PFSK-1 (cell line): ENCODE results near the gene MIB2.

Experiments used
- FOXP2 ChIP-seq: optimal IDR thresholded peaks from 2 replicates; pipeline ENCODE3; 2011; ENCODE audit warnings: borderline replicate concordance, control low read depth, inconsistent platforms; ENCODE audit not compliant: insufficient read depth; ENCODE audit errors: extremely low read length, extremely low read depth
- POLR2AphosphoS5 ChIP-seq: IDR thresholded peaks from 2 replicates; pipeline ENCODE4 v1.6.1; 2012; ENCODE audit warnings: low read depth, mild to moderate bottlenecking, control low read depth, low read length, moderate library complexity
- SIN3A ChIP-seq: IDR thresholded peaks from 2 replicates; pipeline ENCODE4 v1.6.1; 2012; ENCODE audit warnings: mild to moderate bottlenecking, low read length, moderate library complexity, borderline replicate concordance; ENCODE audit not compliant: insufficient read depth
- TAF1 ChIP-seq: IDR thresholded peaks from 2 replicates; pipeline ENCODE4 v1.6.1; 2012; ENCODE audit warnings: low read length, control low read depth, borderline replicate concordance; ENCODE audit not compliant: insufficient read depth
- TF ChIP-seq, protein P1 (sequence below), 2 experiments: IDR thresholded peaks; 2 replicates each; pipeline versions ENCODE4 v1.6.1 to v1.8.0; 2011 to 2012; ENCODE audit warnings: low read depth in 2 of 2, low read length in 2 of 2, control low read depth in 1 of 2, inconsistent platforms in 1 of 2, mild to moderate bottlenecking in 1 of 2, moderate library complexity in 1 of 2; ENCODE audit not compliant: insufficient read depth in 1 of 2

GRCh38 chr1:1670866-1671265 is 55.6 kb downstream of the MIB2 start:
- TF ChIP-seq, protein P1, sequence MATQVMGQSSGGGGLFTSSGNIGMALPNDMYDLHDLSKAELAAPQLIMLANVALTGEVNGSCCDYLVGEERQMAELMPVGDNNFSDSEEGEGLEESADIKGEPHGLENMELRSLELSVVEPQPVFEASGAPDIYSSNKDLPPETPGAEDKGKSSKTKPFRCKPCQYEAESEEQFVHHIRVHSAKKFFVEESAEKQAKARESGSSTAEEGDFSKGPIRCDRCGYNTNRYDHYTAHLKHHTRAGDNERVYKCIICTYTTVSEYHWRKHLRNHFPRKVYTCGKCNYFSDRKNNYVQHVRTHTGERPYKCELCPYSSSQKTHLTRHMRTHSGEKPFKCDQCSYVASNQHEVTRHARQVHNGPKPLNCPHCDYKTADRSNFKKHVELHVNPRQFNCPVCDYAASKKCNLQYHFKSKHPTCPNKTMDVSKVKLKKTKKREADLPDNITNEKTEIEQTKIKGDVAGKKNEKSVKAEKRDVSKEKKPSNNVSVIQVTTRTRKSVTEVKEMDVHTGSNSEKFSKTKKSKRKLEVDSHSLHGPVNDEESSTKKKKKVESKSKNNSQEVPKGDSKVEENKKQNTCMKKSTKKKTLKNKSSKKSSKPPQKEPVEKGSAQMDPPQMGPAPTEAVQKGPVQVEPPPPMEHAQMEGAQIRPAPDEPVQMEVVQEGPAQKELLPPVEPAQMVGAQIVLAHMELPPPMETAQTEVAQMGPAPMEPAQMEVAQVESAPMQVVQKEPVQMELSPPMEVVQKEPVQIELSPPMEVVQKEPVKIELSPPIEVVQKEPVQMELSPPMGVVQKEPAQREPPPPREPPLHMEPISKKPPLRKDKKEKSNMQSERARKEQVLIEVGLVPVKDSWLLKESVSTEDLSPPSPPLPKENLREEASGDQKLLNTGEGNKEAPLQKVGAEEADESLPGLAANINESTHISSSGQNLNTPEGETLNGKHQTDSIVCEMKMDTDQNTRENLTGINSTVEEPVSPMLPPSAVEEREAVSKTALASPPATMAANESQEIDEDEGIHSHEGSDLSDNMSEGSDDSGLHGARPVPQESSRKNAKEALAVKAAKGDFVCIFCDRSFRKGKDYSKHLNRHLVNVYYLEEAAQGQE (IDR thresholded peaks at IDR 0.05; ENCODE audit: insufficient read depth in 1 of 2, low read depth in 2 of 2, low read length in 2 of 2): no peak
- no peak for TF ChIP-seq POLR2AphosphoS5
- no peak for TF ChIP-seq SIN3A
- TF ChIP-seq TAF1: no peak
- TF ChIP-seq FOXP2: no peak
